HFF-Myc (cell line): ENCODE measurements around the gene MOB3B.

Source experiments
- DNase-seq: peaks from one replicate; pipeline ENCODE4 v3.0.0-alpha.2; 2011; ENCODE audit warnings: low read depth; ENCODE audit errors: extremely low read depth
- H3K4me3 ChIP-seq: replicated peaks from 2 replicates; pipeline ENCODE4 v1.5.1; 2011; ENCODE audit warnings: low read depth, mild to moderate bottlenecking, control low read depth, low read length
- TF ChIP-seq, protein P1 (sequence below): IDR thresholded peaks from 2 replicates; pipeline ENCODE4 v1.5.1; 2012; ENCODE audit warnings: mild to moderate bottlenecking, low read depth, low read length, control low read depth; ENCODE audit errors: missing control alignments

Gene MOB3B

DNA sequence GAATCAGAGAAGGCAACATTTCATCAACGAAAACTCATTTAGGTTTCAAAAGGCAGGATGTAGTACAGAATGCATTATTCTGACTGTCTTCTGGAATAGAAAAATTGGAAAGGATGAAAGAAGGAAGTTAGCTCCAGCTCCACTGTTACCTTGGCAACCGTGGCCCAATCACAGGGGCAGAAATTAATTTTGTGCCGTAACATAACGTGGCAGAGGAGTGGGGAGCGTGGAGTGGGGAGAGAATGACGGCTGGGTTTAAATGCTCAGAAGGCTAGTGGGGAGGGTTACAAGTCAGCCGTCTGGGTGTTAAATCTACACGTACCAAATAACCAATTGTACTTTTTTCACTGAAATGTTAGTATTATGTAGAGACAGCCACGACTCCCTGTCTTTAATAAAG lies 200.3 kb downstream of the MOB3B start:
- no peak for DNase-seq
- TF ChIP-seq, protein P1, sequence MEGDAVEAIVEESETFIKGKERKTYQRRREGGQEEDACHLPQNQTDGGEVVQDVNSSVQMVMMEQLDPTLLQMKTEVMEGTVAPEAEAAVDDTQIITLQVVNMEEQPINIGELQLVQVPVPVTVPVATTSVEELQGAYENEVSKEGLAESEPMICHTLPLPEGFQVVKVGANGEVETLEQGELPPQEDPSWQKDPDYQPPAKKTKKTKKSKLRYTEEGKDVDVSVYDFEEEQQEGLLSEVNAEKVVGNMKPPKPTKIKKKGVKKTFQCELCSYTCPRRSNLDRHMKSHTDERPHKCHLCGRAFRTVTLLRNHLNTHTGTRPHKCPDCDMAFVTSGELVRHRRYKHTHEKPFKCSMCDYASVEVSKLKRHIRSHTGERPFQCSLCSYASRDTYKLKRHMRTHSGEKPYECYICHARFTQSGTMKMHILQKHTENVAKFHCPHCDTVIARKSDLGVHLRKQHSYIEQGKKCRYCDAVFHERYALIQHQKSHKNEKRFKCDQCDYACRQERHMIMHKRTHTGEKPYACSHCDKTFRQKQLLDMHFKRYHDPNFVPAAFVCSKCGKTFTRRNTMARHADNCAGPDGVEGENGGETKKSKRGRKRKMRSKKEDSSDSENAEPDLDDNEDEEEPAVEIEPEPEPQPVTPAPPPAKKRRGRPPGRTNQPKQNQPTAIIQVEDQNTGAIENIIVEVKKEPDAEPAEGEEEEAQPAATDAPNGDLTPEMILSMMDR, result no peak

DNA sequence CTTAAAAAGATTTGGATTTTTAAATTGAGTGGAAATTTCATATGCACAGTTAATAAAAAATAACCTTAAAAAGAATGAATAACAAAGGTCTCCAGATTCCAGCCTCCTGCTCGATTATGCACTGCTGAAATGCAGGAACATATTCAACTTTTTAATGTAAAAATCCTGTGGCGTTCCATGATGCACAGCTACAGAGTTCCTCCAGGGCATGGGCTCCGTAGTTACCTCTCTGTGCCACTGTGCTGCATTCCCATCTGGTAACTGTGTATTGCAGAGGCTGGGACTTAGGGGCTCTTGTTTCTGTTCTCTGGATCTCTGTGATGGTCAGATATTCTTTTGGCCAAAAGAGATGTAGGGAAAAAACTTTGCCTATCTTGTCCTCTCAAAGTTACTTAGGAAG lies 201.1 kb downstream of the MOB3B start:
- H3K4me3 ChIP-seq, result no peak overlapping the region

More for the DNA sequence above, 200.3 kb downstream of the MOB3B start:
- H3K4me3 ChIP-seq, result no peak overlapping the region

DNA sequence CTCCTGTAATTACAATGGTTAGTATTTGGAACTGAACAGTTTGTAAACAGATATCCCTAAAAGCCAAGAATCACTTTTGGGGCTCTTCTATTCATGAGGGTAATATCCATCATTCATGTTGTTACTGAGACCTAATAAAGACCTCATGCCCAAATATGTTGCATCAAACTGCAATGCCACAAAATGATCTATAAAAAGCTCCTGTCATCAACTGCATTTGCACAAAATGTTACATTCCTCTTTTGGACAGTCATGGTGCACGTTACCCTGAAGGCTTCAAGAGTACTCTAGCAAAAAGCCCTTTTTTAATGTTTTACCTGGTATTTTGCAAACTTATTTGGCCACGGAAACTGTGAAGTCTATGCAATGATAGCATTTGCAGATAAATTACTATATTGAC lies 218.4 kb downstream of the MOB3B start:
- H3K4me3 ChIP-seq, result no peak overlapping the region
- no peak for DNase-seq
- TF ChIP-seq, protein P1, result no peak

More for the DNA sequence above, 201.1 kb downstream of the MOB3B start:
- no peak for DNase-seq
- TF ChIP-seq, protein P1, result no peak

DNA sequence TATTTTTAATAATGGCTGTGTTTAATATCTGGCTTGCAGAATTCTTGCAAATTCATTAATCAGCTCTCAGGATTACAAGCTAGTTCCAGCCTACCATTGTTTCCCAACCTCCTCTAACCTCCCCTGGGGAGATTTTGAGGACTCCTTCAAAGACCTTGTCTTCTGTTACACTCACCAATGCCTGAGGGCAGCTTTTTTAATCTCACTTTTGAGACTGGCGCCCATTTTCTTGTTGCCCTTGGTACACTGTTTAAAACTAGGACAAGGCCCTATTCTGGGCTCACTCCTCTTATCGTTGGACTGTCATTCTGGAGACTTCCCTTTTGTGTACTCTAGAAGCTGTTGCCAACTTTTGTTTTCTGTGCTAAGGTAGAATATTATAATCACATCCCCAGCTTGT lies 219.0 kb downstream of the MOB3B start:
- DNase-seq, result no peak
- no peak overlapping the region for H3K4me3 ChIP-seq
- TF ChIP-seq, protein P1, result no peak

DNA sequence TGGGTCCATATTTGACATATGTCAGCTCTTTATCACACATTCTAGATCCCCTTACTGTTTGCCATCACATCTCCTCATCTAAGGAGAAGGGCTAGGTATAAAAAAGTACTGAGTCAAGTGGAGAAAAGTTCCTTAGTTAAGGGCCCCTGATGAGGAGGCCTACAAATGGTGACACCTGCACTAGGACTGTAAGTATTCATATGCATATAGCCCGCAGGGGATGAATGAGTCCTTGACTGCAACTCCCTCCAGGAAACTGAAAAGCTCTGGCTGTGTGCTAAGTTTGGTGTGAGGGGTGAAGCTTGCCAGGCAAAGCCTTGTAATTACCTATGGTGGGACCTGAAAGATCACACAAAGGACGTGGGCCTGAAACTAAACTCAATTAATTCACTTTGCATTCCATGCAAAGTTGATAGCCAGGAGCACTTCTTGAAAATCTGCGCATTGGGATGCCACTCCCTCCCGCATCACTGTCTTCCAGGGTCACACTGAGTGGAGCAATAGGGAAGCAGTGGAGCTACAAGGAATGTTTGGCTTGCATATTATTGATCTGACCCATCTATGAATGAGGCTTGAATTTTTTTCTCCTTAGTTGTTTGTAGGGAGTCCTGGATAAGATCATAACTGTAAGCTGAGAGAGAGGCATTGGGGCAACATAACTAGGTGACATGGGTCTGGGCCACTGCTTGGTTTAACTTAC lies 220.8 kb downstream of the MOB3B start:
- DNase-seq, result no peak

DNA sequence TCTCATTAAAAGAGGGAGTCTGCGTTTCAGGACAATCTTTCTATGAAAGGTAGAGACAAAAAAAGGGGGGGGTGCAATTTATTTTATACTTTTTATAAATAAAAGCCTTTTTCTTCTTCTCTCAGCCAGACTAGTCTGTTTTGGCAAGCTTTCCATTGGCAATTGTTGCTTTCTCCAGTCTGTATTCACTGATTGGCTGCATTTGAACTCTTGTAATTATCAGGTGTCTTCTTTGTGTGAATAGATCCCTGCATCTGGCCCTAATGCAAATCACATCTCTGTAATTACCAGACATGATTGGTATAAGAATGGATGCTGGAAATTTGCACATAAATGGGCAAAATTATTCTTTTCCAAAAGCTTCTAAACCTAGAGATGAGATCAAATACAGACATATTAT lies 225.1 kb downstream of the MOB3B start:
- no peak overlapping the region for H3K4me3 ChIP-seq
- TF ChIP-seq, protein P1, result no peak
- DNase-seq, result no peak

More for the DNA sequence above, 220.8 kb downstream of the MOB3B start:
- TF ChIP-seq, protein P1, result no peak
- H3K4me3 ChIP-seq, result no peak overlapping the region

DNA sequence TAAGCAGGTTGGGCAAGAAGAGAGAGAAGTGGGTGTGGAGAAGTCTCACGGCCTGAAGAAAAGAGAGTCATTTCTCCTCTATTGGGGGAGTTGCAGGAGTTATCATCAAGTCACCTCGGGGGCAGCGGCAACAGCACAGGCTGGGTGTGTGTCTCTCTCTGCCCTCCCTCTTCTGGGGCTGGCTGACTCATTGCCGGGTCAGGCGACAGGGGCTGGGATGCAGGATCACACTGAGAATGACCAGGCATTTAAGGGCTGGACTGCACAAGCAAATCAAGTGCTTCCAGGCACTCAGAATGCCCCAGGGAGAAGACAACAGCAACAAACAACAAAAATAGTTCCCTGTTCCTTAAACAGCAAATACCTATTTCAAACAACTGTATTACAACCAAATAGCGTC lies 226.4 kb downstream of the MOB3B start:
- no peak for DNase-seq
- TF ChIP-seq, protein P1, result no peak
- no peak overlapping the region for H3K4me3 ChIP-seq
